Measurements from ENCODE around the gene NFYC.

NFYC gene

DNA sequence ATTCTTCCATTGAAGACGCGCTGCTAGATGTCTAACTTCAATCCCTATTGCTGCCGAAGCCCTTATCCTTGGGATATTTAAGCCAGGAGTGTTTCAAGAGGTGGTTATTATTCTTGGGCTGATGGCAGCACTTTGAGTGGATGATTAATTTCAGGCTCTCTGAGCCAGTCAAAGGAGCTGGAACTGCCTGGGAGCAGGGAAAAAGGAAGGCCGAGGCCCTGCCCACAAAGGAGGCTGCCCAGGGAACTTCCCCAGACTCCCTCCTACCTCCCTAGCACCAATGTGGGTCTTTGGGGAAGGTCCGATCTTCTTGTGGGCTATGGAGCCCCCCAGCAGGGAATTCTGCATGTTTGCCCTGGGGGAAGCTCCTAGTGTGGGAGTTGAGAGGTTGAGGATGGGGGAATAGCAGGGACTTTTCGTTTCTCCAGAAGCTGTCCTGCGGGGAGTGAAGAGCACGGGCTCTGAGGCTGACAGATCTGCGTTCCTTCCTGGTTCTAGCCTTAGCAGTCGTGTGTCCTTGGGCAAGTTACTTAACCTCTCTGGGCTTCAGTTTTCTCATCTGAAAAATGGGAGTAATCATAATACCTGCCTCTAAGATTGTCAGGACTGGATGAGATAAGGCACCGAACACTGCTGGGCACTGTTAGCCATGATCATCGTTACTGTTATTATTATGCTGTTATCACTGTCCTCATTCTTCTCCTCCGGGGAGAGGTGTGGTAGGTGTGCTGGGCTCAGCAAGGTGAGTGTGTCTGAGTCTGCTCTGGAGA, 98.3 kb downstream of the NFYC start:
- TF ChIP-seq, protein P1, sequence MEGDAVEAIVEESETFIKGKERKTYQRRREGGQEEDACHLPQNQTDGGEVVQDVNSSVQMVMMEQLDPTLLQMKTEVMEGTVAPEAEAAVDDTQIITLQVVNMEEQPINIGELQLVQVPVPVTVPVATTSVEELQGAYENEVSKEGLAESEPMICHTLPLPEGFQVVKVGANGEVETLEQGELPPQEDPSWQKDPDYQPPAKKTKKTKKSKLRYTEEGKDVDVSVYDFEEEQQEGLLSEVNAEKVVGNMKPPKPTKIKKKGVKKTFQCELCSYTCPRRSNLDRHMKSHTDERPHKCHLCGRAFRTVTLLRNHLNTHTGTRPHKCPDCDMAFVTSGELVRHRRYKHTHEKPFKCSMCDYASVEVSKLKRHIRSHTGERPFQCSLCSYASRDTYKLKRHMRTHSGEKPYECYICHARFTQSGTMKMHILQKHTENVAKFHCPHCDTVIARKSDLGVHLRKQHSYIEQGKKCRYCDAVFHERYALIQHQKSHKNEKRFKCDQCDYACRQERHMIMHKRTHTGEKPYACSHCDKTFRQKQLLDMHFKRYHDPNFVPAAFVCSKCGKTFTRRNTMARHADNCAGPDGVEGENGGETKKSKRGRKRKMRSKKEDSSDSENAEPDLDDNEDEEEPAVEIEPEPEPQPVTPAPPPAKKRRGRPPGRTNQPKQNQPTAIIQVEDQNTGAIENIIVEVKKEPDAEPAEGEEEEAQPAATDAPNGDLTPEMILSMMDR (IDR thresholded peaks at IDR 0.05; ENCODE audit: control insufficient read depth, extremely low read depth, insufficient read depth), result no peak
- DNase-seq (ENCODE audit: low read depth), result no peak
- no peak overlapping the region for H3K4me3 ChIP-seq (ENCODE audit: low read depth, low read length)

DNA sequence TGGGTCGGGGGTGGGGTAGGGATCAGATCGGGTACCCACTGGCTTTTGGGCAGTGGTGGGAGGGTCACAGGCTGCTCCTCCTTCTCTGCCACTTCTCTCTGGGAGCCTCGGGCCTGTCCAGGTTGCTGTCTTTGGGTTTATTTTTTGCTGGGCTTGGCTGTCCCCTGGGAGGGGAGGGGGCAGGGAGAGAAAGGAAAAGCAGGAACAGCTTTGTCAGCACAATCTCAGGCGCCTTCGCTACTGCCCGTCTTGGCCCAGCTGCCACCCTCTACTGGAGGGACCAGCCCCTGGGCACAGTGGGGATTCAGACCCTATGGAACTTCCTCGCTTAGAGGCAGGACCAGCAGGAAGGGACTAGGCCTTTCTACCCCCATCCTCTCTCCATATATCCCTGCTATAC, 100.5 kb downstream of the NFYC start:
- no peak overlapping the region for H3K4me3 ChIP-seq (ENCODE audit: low read depth, low read length)
- DNase-seq (ENCODE audit: low read depth), result no peak
- TF ChIP-seq, protein P1 (IDR thresholded peaks at IDR 0.05; ENCODE audit: control insufficient read depth, extremely low read depth, insufficient read depth), result no peak

DNA sequence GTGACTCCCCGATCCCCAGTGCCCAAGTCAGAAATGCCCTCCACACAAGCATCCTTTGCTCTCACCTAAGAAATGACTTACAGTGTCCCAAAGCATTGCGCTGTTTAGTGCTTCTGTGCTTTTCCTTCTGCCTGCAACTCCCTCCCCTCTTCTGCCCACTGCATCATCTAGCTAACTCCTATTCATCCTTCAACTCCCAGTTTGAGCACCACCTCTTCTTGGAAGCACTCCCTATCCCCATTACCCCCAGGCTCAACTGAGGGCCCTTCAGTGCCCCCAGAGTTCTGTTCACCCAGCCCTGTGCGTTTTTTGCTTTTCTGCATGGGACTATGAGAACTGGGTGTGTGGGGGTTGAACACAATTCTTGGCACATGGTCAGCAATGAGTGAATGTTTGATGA, 102.1 kb downstream of the NFYC start:
- no peak for DNase-seq (ENCODE audit: low read depth)
- TF ChIP-seq, protein P1 (IDR thresholded peaks at IDR 0.05; ENCODE audit: control insufficient read depth, extremely low read depth, insufficient read depth), result no peak
- H3K4me3 ChIP-seq (ENCODE audit: low read depth, low read length), result no peak overlapping the region

DNA sequence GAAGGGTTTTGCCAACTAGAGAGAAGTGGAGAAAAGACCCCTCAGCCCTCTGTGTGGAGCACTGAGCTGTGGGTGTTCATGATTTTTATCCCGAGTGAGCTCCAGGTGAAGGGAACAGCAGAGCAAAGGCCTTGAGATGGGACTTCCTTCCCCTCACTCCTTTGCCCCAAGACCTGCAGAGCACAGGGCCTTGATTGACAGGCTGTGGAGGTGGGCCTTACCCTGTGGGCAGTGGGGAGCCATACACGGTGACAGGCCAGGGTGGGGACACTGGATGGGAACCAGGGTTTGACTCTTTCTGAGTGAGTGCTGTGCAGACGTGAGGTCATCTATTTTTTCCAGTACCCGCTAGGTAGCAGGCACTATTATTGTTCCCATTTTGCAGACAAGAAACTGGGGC, 102.5 kb downstream of the NFYC start:
- H3K4me3 ChIP-seq (ENCODE audit: low read depth, low read length), result no peak overlapping the region
- TF ChIP-seq, protein P1 (IDR thresholded peaks at IDR 0.05; ENCODE audit: control insufficient read depth, extremely low read depth, insufficient read depth), result no peak
- no peak for DNase-seq (ENCODE audit: low read depth)

DNA sequence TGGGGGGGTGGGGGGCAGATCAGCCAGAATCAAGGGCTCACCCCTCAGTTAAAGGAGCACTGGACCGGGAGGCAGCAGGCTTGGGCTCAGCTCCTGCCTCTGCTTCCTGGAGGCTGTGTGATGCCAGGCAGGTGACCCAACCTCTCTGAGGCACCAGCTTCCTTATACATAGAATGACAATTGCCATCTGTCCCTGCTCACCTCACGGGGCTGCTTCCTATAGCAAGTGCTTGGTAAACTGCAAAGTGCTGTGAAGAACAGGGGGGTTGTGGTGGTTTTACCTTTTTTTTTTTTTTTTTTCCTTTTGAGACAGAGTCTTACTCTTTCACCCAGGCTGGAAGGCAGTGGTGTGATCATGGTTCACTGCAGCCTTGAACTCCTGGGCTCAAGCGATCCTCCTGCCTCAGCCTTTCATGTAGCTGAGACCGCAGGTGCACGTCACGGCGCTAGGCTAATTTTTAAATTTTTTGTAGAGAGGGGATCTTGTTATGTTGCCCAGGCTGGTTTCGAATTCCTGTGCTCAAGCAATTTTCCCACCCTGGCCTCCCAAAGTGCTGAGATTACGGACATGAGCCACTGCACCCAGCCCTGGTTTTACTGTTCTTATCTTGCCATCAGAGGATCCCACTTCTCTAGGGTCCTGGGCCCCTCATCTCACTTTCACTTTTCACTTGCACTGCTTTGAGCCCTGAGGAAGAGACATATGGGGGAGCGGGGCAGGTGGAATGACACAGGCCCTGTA, 103.6 kb downstream of the NFYC start:
- H3K4me3 ChIP-seq (ENCODE audit: low read depth, low read length), result no peak overlapping the region
- DNase-seq (ENCODE audit: low read depth), result no peak
- TF ChIP-seq, protein P1 (IDR thresholded peaks at IDR 0.05; ENCODE audit: control insufficient read depth, extremely low read depth, insufficient read depth), result no peak

DNA sequence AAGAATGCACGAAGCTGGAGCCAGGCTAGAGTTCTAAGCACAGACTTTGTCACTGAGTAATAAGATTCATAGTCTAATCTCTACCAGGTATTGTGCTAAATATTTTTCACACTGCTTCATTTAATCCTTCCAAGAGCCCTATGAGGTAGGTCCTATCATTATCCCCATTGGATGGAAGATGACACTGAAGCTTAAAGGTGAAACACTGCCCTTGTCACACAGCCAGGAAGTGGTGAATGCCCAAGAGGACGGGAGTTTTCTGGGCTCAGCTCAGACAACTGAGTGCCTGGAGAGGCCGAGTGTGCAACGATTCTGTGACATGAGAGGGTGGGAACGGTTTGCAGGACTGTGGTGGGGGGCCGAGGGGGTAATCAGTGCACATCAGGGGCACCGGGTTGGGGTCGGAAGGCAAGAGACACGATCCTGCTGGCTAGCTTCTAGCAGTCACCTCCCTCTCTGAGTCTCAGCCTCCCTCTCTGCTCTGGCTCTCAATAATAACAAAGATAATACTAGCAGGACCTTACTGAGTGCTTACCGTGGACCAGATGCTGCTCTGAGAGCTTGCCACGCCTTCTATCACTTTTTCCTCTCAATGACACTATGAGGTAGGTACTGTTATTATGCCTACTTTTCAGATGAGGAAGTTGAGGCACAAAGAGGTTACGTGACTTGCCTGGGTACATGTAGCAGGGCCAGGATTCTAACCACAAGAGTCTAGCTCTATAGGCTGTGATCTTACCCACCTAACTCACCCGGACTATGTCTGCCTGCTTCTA, 104.5 kb downstream of the NFYC start:
- TF ChIP-seq, protein P1 (IDR thresholded peaks at IDR 0.05; ENCODE audit: control insufficient read depth, extremely low read depth, insufficient read depth), result no peak
- no peak overlapping the region for H3K4me3 ChIP-seq (ENCODE audit: low read depth, low read length)
- no peak for DNase-seq (ENCODE audit: low read depth)

Data from LNCaP clone FGC (cell line).